GOT3 (cell line): ENCODE data around the gene RAB26.
A peak's percentile ranks its signal among the peaks of the same experiment; 100 is the strongest.

ENCODE experiments used
- DNase-seq: peaks from one replicate; lab custom pipeline; 2025; ENCODE audit warnings: mixed read lengths; lab: John Stamatoyannopoulos, UW

Gene RAB26

GRCh38 chr16:2142942-2143877, 5.2 kb upstream of the RAB26 start:
- no peak for DNase-seq

DNA sequence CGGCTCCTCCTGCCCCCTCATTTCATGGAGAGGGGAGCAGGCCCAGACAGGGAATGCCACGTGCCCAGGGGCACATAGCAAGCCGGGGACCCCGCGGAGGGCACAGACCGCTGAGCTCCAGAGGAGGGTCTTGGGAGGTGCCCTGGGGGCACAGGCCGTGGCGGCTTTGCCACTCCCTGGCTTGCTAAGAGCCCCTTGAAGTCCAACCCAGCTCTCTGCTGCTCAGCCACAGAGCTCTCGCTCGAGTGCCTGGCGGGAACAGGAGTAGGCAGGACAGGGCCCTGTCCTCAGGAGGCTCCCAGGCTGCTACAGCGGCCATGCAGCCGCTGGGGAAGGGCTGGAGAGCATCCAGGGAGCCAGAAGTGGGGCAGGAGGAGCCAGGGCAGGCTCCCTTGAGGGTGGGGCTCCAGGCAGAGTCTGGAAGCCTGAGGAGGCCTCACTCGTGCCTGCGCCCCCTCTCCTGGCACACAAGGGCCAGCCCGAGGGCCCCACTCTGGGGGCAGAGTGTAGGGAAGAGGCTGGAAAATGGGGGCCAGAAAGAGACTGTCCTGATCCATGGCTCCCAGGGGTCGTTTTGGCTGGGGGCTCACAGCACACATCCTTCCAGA, 4.4 kb upstream of the RAB26 start:
- no peak for DNase-seq

GRCh38 chr16:2145843-2146242, 2.6 kb upstream of the RAB26 start:
- no peak for DNase-seq

DNA sequence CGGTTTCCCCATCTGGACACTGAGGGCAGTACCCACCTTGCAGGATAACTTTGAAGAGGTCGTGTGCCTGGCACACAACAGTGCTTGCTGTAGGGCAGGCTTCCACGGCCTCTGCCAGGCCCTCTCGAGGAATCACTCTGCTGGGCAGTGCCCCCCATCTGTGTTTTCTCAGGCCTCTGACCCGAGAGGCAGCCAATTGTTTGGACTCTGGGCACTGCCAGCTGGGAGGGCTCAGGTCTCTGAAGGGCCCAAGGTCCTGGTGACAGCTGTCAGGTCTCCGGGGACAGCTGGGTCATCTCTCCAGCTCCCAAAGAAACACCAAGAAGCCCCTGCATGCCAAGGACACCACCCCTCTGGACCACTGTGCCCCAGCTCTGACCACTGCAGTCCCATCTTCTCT, 1.0 kb upstream of the RAB26 start:
- DNase-seq = no peak

- no peak for DNase-seq
These were observed 547 bp downstream of the RAB26 start for GRCh38 chr16:2148714-2149629.

GRCh38 chr16:2149630-2150417, 1.4 kb downstream of the RAB26 start:
- no peak for DNase-seq

DNA sequence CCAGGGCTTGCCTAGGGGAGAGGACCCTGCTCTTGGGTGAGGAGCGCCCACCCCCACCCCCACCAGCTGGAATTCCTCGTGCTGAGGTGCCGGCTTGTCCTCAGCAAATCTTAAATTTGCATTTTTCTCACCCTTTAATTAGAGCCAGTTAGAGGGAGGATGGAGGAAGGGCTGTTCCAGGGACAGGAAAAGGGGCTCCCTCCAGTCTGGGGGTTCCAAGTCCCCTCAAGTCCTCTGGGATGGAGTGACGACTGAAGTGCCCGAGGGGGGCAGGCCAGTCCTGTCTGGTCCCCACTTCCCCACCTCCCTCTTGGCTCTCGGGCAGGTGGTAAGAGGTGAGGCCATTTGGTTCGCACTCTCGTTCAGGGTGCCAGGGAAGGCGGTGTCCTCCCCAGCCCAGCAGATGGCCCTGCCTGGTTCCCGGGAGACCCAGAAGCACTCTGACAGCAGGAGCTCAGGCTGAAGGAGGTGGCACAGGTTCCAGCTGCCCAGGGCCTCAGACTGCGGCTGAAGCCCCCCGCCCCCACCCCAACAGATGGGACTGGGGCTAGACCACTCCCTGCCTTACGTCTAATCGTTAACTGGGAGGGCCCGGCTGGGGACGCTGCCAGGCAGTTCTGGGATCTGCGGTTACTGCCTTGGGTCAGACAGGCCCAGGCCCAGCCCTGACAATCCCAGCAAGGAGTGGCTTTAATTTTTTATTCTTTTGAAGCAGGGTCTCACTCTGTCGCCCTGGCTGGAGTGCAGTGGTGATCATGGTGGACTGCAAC, 2.2 kb downstream of the RAB26 start:
- DNase-seq = no peak

DNA sequence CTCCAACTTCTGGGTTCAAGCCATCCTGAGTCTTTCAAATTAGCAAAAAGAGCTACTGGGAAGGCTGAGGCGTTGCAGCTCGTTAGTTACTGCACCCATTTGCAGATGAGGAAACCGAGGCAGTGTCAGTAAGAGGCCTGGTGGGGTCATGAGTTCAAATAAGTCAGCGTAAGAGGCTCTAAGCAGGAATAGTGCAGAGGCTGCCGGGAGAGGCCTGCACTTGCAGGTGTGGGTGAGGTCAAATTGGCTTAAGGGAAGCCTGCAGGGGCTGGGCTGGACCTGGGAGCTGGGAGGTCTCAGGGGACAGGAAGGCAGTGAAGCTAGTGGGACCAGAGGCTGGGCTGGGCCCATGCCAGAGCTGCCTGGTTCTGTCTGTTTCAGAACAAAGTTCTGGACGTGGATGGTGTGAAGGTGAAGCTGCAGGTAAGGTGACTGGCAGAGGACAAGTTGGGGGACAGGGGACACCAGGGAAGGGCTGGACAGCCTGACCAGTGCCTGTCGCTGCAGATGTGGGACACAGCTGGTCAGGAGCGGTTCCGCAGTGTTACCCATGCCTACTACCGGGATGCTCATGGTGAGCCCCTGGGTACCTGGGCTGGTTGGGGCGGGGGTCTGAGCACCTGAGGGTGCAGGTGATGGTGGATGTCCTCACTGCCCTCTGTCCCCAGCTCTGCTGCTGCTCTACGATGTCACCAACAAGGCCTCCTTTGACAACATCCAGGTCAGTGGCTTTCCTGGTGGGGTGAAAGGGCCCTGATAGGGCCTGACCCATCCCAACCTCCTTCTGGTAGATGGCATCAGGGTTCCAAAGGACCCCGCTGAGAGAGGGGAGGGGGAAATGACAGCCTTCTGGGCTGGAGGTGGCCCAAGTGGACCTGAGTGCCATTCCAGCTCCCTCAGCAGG, 3.0 kb downstream of the RAB26 start:
- DNase-seq = no peak

DNA sequence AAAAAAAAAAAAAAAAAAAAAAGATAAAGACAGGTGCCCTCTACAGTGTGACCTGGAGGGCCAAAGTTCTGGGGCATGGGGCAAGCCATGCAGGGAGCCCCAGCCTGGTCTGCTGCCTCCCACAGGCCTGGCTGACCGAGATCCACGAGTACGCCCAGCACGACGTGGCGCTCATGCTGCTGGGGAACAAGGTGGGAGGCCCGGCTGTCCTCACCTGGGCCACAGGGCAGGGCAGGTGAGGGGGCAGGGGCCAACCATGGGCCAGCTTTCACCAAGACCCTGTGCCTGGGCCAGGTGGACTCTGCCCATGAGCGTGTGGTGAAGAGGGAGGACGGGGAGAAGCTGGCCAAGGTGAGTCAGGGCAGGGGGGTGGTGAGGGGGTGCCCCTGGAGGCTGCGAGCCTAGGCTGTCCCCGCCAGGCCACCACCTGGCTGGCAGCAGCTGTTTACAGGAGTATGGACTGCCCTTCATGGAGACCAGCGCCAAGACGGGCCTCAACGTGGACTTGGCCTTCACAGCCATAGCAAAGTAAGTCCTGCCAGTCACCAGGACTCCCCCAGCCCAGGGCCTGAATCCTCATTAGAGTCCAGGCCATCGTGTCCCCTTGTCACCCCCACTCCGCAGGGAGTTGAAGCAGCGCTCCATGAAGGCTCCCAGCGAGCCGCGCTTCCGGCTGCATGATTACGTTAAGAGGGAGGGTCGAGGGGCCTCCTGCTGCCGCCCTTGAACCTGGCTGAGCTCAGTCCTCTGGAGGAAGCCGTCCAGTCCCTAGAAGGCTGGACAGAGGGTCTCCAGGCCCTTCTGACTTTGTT, 4.5 kb downstream of the RAB26 start:
- no peak for DNase-seq

DNA sequence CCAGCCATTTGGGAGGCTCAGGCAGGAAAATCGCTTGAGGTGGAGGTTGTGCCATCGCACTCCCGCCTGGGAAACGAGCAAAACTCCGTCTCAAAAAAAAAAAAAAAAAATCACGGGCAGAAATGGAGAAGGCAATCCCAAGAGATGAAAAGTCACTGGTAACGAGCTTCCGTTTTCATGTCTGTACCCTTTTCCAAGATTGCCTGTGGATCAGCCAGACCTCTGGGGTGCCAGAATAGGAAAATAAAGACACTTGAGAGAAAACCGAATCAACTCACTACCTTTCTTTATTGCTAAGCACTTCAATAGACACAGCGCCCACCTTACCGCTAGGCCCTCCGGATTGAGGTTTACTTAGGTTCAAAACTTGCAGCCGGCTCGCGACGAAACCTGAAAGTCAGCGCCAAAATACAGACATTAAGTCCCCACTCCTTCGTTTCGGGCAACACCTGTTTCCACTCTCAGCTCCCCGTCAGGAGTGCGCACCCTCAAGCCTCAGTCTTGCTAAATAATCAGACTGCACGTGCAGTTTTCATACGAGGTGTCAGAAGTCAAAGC, 6.2 kb downstream of the RAB26 start:
- DNase-seq = no peak

- DNase-seq = peak; percentile 98
These were observed 6.9 kb downstream of the RAB26 start, which contains the start of gene TRAF7 for GRCh38 chr16:2155091-2155950. Gene TRAF7 (plus strand): TSS chr16:2155782. CDS start chr16:2163921, 8,139 bp downstream.

DNA sequence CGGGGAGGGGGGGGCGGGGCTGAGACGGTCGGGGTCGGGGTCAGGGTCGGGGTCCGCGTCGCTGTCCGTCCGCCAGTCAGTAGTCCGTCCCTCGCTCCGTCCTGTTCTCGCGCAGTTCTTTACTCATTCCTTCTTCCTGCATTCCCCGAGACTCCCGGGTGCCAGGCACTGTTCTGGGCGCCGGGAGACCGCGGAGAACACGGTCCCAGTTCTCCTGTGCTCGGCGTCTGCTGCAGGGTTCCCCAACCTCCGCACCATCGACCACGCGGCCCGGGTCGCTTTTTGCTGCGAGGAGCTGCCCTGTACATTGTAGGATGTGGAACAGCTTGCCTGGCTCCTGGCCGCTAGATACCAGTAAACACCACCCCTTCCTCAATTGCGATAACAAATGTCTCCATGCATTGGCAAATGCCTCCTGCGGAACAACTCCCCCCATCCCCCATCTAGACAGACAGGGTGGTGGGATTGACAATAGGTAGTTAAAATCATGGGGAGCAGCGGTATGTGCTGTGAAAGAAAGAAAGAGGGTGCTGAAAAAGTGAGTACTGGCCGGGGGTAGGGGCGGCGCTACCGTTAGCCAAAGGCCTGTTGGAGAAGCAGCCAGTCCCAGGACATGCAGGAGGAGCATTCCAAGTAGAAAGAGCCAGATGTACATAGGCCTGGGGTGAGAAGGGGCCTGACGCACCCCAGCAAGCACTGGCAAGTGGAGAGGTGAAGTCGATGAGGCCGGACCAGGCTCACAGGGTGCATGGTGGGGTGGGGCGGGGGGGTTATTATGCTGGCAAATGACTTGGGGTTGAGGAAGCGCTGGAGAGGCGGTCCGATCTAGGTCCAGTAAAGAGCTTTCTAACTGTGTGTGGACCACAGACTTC, 7.8 kb downstream of the RAB26 start:
- DNase-seq = no peak

- no peak for DNase-seq
These were observed 8.4 kb downstream of the RAB26 start for GRCh38 chr16:2156849-2157224.

- no peak for DNase-seq
These were observed 9.2 kb downstream of the RAB26 start for GRCh38 chr16:2157480-2158261.

DNA sequence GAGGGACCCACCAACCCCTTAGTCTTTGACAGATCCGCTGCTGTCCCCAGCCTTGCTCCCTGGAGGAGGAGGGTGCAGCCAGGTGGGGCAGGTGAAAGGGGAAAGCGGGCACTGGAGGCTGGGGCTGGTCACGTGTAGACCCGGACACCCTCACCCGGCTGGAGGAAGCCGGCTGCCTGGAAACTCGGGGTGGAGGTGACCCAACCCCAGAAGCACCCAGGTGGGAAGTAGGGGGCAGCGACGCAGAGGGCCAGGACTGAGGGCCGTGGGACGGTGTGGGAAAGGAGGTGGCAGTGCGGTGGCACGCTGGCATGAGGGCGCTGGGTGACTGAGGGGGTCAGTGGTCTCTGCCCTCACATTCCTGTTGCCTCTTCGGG, 9.8 kb downstream of the RAB26 start:
- no peak for DNase-seq
